GM12873 (cell line): ENCODE data around the gene ZNF593.

Experiments used
- TF ChIP-seq, protein P1 (sequence below): IDR thresholded peaks from 2 replicates; pipeline ENCODE4 v1.5.1; 2012; ENCODE audit warnings: low read depth, mild to moderate bottlenecking, moderate library complexity, low read length, control low read depth; ENCODE audit not compliant: insufficient read depth; ENCODE audit errors: missing control alignments

The ZNF593 gene

GRCh38 chr1:26126321-26127084, 43.2 kb upstream of the ZNF593 start:
- TF ChIP-seq, protein P1, sequence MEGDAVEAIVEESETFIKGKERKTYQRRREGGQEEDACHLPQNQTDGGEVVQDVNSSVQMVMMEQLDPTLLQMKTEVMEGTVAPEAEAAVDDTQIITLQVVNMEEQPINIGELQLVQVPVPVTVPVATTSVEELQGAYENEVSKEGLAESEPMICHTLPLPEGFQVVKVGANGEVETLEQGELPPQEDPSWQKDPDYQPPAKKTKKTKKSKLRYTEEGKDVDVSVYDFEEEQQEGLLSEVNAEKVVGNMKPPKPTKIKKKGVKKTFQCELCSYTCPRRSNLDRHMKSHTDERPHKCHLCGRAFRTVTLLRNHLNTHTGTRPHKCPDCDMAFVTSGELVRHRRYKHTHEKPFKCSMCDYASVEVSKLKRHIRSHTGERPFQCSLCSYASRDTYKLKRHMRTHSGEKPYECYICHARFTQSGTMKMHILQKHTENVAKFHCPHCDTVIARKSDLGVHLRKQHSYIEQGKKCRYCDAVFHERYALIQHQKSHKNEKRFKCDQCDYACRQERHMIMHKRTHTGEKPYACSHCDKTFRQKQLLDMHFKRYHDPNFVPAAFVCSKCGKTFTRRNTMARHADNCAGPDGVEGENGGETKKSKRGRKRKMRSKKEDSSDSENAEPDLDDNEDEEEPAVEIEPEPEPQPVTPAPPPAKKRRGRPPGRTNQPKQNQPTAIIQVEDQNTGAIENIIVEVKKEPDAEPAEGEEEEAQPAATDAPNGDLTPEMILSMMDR: no peak

GRCh38 chr1:26127235-26128163, 42.2 kb upstream of the ZNF593 start:
- TF ChIP-seq, protein P1: no peak

DNA sequence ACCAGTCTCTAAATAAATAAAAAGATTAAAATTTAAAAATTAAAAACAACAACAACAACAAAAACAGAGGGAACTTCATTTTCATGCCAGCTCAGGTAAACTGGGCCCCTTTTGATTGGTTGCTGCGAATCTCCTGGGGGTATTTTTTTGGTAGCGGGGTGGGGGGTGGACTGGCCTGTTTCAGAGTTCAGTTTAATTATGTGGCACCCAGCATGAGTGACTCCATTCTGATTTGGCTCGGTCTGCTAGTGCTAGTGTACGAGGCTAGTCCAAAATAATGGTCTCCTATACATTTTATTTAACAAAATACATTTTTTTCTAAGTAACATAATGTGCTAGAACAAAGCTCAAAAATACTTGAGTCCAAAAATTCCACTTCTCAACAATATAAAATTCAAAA, 39.9 kb upstream of the ZNF593 start:
- TF ChIP-seq, protein P1: no peak

GRCh38 chr1:26130695-26131094, 39.0 kb upstream of the ZNF593 start:
- TF ChIP-seq, protein P1: no peak

- TF ChIP-seq, protein P1: no peak
Observed at GRCh38 chr1:26132128-26132833, 37.4 kb upstream of the ZNF593 start.

- TF ChIP-seq, protein P1: no peak
Observed at GRCh38 chr1:26132834-26133167, 36.9 kb upstream of the ZNF593 start.

DNA sequence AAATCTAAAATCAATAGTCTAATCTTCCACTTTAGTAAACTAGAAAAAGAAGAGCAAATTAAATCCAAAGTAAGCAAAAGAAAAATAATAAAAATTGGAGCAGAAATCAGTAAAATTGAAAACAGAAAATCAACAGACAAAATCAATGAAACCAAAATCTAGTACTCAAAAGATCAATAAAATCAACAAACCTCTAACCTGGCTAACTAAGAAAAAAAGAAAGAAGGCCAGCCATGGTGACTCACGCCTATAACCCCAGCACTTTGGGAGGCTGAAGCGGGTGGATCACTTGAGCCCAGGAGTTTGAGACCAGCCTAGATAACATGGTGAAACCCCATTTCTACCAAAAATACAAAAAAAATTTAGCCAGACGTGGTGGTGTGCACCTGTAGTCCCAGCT, 35.2 kb upstream of the ZNF593 start:
- TF ChIP-seq, protein P1: no peak
